GM18519 (cell line): Measurements from ENCODE around the gene PRIM2.
"Not testable (repeated sequence)": the region's sequence is repeated elsewhere in the genome, so short reads cannot be mapped to it uniquely, and the experiment has no call there.

Source experiments
- ATAC-seq: cut with Tn5 transposase; IDR thresholded peaks from one replicate; pipeline ENCODE4 v1.9.1; 2021; ENCODE audit warnings: mild to moderate bottlenecking, moderate library complexity; ENCODE audit not compliant: unreplicated experiment, low FRiP score

The PRIM2 gene

DNA sequence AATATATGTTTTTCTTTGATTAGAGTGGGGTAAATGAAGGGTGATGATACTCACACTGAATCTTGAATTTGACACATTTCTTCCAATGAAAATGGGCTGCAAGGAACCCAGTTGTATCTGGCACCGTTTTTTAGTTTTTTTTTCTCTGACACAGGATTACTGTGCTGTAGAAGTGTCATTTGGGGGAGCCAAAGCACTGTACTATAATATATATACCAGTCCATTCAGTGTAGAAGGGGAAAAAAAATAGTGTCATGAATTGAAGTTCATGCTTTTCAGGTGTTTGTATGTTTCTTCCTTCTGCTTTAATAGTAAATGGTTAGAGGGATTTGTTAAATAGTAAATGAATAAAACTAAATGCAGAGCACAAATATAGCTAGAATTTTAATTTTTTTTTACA is 35.2 kb downstream of the PRIM2 start:
- ATAC-seq: not testable (repeated sequence)

GRCh38 chr6:57358319-57358718 is 40.9 kb downstream of the PRIM2 start:
- not testable (repeated sequence) for ATAC-seq

- not testable (repeated sequence) for ATAC-seq
Observed at GRCh38 chr6:57359766-57360165, 42.3 kb downstream of the PRIM2 start.

- ATAC-seq: not testable (repeated sequence)
Observed at GRCh38 chr6:57362340-57362739, 44.9 kb downstream of the PRIM2 start.

- ATAC-seq: not testable (repeated sequence)
Observed at GRCh38 chr6:57365076-57365583, 47.7 kb downstream of the PRIM2 start.

- not testable (repeated sequence) for ATAC-seq
Observed at GRCh38 chr6:57368965-57369731, 51.7 kb downstream of the PRIM2 start.

GRCh38 chr6:57371779-57372178 is 54.3 kb downstream of the PRIM2 start:
- not testable (repeated sequence) for ATAC-seq

- not testable (repeated sequence) for ATAC-seq
Observed at GRCh38 chr6:57374764-57375163, 57.3 kb downstream of the PRIM2 start.

GRCh38 chr6:57376083-57376482 is 58.7 kb downstream of the PRIM2 start:
- ATAC-seq: not testable (repeated sequence)

GRCh38 chr6:57389038-57389592 is 71.7 kb downstream of the PRIM2 start:
- ATAC-seq: not testable (repeated sequence)

DNA sequence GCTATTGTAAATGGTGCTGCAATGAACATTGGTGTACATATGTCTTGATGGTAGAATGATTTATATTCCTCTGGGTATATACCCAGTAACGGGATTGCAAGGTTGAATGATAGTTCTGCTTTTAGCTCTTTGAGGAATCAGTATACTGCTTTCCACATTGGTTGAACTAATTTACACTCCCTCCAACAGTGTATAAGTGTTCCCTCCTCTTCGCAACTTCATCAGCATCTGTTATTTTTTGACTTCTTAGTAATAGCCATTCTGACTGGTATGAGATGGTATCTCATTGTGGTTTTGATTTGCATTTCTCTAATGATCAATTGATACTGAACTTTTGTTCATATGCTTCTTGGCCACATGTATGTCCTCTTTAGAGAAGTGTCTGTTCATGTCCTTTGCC is 73.4 kb downstream of the PRIM2 start:
- not testable (repeated sequence) for ATAC-seq

DNA sequence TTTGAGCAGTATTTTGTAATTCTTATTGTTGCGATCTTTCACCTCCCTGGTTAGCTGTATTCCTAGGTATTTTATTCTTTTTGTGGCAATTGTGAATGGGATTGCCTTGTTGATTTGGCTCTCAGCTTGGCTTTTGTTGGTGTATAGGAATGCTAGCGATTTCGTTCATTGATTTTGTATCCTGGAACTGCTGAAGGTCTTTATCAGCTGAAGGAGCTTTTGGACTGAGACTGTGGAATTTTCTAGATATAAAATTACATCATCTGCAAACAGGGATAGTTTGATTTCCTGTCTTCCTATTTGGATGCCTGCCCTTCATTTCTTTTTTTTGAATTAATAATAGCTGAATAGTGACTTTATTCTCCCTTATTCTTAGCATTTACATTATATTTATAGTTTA is 74.6 kb downstream of the PRIM2 start:
- ATAC-seq: not testable (repeated sequence)

GRCh38 chr6:57419341-57419740 is 101.9 kb downstream of the PRIM2 start:
- not testable (repeated sequence) for ATAC-seq

- ATAC-seq: peak; percentile 45
Observed at GRCh38 chr6:57421503-57421902, 104.1 kb downstream of the PRIM2 start.

GRCh38 chr6:57423468-57423867 is 106.0 kb downstream of the PRIM2 start:
- ATAC-seq: no peak

GRCh38 chr6:57431742-57432141 is 114.3 kb downstream of the PRIM2 start:
- ATAC-seq: not testable (repeated sequence)

DNA sequence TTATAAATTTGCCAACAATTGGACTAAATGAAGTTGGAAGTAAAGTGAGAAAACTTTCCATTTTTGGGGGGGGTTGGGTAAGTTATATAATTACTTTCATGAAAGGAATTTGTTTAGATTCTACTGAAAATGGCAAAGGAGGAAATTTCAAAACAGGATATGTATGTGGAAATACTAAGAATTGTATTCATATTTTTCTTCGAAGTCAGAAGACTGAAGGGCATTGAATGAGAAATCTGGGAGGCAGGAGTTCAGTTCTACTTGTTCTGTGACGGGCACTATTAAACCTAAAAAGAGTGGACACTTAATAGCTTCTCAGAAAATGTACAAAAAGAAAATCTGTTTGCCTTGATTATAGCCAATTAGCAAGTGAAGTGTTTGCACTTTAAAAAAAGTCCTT is 114.7 kb downstream of the PRIM2 start:
- ATAC-seq: no peak

GRCh38 chr6:57432919-57433684 is 115.7 kb downstream of the PRIM2 start:
- ATAC-seq: no peak

DNA sequence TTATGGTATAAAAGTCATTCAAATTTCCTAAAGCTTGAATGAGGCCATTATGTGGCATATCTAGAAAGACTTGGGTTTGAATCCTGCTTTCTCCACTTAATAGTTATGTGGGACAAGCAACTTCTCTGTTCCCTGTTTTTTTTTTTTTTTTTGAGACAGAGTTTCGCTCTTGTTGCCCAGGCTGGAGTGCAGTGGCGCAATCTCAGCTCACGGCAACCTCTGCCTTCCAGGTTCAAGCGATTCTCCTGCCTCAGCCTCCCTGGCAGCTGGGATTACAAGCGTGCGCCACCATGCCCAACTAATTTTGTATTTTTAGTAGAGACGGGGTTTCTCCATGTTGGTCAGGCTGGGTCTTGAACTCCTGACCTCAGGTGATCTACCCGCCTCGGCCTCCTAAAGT is 116.4 kb downstream of the PRIM2 start:
- not testable (repeated sequence) for ATAC-seq

GRCh38 chr6:57434944-57435343 is 117.5 kb downstream of the PRIM2 start:
- ATAC-seq: no peak
